ENCODE results near the gene AKAP8. TPM values are rescaled to one million over a fixed set of nuclear protein-coding genes. Genes with fewer than 3 reads are reported as not detected.

The AKAP8 gene
- 15.0 TPM for polyA plus RNA-seq (2013, experiment 1 of 2)
- 15.2 TPM for polyA plus RNA-seq (2013, experiment 2 of 2)

DNA sequence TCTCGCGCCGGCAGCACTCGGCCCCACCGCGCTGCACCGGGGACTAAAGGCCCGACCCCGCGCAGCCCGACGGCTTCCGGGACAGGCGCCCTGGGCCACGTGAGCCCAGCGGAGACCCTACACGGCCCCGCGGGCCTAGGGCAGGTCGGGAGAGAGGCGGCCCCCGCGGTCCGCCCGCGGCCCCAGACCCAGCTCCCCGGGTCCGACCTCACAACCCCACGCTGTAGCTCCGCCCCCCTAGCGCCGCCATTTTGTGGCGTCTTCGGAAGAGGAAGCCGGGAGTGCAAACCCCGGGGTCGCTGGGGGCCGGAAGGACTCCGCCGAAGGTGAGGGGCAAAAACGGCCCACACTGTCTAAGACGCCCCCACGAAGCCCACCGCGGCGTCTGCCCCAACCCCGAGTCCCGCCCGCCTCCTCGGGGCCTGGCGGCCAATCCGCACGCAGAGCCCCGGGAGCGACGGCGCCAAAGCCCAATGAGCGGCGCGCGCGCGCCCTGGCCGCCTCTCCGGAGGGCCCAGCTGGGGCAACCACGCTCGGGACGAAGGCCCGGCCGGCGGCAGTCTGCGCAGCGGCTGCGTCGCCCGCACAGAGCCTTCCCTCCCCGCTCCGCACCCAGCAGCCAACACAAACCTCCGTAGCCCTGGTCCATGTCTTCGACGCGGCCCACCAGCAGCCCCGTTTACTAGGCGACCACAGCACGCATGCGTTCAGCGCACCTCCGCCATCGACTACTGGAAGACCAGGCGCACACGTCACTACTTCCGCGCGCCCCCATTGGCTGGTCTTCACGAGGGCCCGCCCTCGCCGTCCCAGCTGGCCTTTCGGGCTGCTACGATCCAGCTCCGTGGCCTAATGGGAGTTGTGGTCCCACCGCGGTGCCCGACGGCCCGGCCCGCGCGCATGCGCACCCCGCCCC lies at the start of gene AKAP8:
TSS of gene AKAP8 (minus strand) at position 705 of the 916 bp plus-strand sequence. CDS start at position 649, 56 bp downstream.
- H3K27ac ChIP-seq (replicated peaks; ENCODE audit: low read length) = peak within 1 kb of the TSS; percentile 93
- H4K91ac ChIP-seq (ENCODE audit: low read depth, low read length, poor library complexity) = no peak within 1 kb of the TSS
- H4K8ac ChIP-seq (ENCODE audit: low read depth, low read length) = peak within 1 kb of the TSS; percentile 82
- peak within 1 kb of the TSS; percentile 93 for H3K4me2 ChIP-seq (ENCODE audit: insufficient read depth, low read length, poor library complexity, severe bottlenecking)
- H2AFZ ChIP-seq (ENCODE audit: low read length) = peak within 1 kb of the TSS; percentile 95
- peaks cover 2 to 9% of the 10 kb centered on the region in 2 donors for H3K4me1 ChIP-seq (ENCODE audit: control insufficient read depth in 2 of 2, insufficient read depth in 1 of 2, low read depth in 1 of 2, low read length in 2 of 2)
- peak within 1 kb of the TSS; percentile 82 for H3K14ac ChIP-seq (ENCODE audit: low read length)
- peak within 1 kb of the TSS; percentile 66 for H2BK5ac ChIP-seq (ENCODE audit: low read length)
- H3K23ac ChIP-seq (ENCODE audit: low read depth, low read length, poor library complexity) = peak within 1 kb of the TSS; percentile 99
- H2BK120ac ChIP-seq (ENCODE audit: low read depth, low read length) = no peak within 1 kb of the TSS
- H3K4ac ChIP-seq (ENCODE audit: low read length) = peak within 1 kb of the TSS; percentile 81
- peaks cover 11% of the 10 kb centered on the region for H3K79me1 ChIP-seq (ENCODE audit: low read depth, low read length)
- H3K36me3 ChIP-seq (replicated peaks in 1 of 2; ENCODE audit: control insufficient read depth in 2 of 2, insufficient read depth in 2 of 2, low read length in 2 of 2) = peaks cover 2 to 42% of the 10 kb centered on the region in 2 donors
- no CpG with 5 or more reads among the region's 111 CpGs for WGBS, 2 donors (ENCODE audit: extremely low coverage in 2 of 2, insufficient read length in 2 of 2, insufficient replicate concordance in 1 of 2)
- H3K18ac ChIP-seq (ENCODE audit: low read length) = peak within 1 kb of the TSS; percentile 100
- DNase-seq (ENCODE audit: low spot score) = peak; percentile 99
- no peak within 1 kb of the TSS for H2BK15ac ChIP-seq (ENCODE audit: low read length)
- H3K4me3 ChIP-seq (ENCODE audit: low read length in 2 of 2) = peak within 1 kb of the TSS; percentile 96 to 100
- no peaks in the 10 kb centered on the region for H3K27me3 ChIP-seq (ENCODE audit: control insufficient read depth in 3 of 3, insufficient read depth in 3 of 3, low read depth in 1 of 3, low read length in 3 of 3)
- H3K9ac ChIP-seq (ENCODE audit: low read depth, low read length, poor library complexity) = peak within 1 kb of the TSS; percentile 97
- H2BK12ac ChIP-seq (ENCODE audit: low read length) = peak within 1 kb of the TSS; percentile 98
- no peaks in the 10 kb centered on the region for H3K9me3 ChIP-seq (replicated peaks in 1 of 2; ENCODE audit: control insufficient read depth in 2 of 2, insufficient read depth in 1 of 2, low read depth in 1 of 2, low read length in 2 of 2)
- H2AK5ac ChIP-seq (ENCODE audit: low read depth, low read length) = peak within 1 kb of the TSS; percentile 80

DNA sequence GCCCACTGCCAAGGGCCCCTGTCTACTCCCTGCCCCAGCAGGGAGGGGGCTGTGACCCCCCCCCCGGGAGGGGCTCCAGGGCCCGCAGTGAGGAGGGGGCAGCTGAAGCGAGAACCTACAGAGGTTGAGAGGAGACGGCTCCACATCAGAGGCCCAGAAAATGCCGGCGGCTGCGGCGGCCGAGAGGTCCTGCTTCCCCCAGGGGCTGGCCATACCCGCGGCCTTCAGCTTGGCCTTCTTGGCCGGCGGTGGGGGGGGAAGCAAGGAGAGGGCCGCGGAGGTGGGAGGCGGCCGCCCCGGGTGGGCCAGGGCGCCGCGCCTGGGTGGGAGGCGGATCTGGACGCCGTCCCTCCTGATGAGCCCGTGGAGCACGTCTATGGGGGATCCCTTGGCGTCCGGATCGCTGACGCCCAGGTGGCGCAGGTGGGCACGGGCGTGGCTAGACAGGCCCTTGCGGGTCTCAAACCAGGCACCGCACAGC lies 48.4 kb upstream of the AKAP8 start:
- Histone ChIP-seq H4K91ac (ENCODE audit: low read depth, low read length, poor library complexity) (no peak overlapping the region), H3K4me1 (ENCODE audit: control insufficient read depth in 2 of 2, insufficient read depth in 1 of 2, low read depth in 1 of 2, low read length in 2 of 2) (peaks cover 6 to 11% of the 10 kb centered on the region in 2 donors), H3K27ac (replicated peaks; ENCODE audit: low read length) (no peak overlapping the region), H2BK15ac (ENCODE audit: low read length) (no peak overlapping the region), H2BK12ac (ENCODE audit: low read length) (no peak overlapping the region), H3K79me1 (ENCODE audit: low read depth, low read length) (peaks cover 28% of the 10 kb centered on the region), H3K36me3 (replicated peaks in 1 of 2; ENCODE audit: control insufficient read depth in 2 of 2, insufficient read depth in 2 of 2, low read length in 2 of 2) (peaks cover 54 to 77% of the 10 kb centered on the region in 2 donors), H2AFZ (ENCODE audit: low read length) (no peak overlapping the region), H3K9me3 (replicated peaks in 1 of 2; ENCODE audit: control insufficient read depth in 2 of 2, insufficient read depth in 1 of 2, low read depth in 1 of 2, low read length in 2 of 2) (peaks cover 6 to 10% of the 10 kb centered on the region in 2 donors), H3K18ac (ENCODE audit: low read length) (no peak overlapping the region), H2AK5ac (ENCODE audit: low read depth, low read length) (no peak overlapping the region), H3K14ac (ENCODE audit: low read length) (no peak overlapping the region), H3K23ac (ENCODE audit: low read depth, low read length, poor library complexity) (no peak overlapping the region), H2BK5ac (ENCODE audit: low read length) (no peak overlapping the region), H3K4me2 (ENCODE audit: insufficient read depth, low read length, poor library complexity, severe bottlenecking) (no peak overlapping the region), H2BK120ac (ENCODE audit: low read depth, low read length) (no peak overlapping the region), H4K8ac (ENCODE audit: low read depth, low read length) (no peak overlapping the region), H3K4me3 (ENCODE audit: low read length in 2 of 2) (no peak overlapping the region), H3K9ac (ENCODE audit: low read depth, low read length, poor library complexity) (no peak overlapping the region), H3K4ac (ENCODE audit: low read length) (no peak overlapping the region), H3K27me3 (ENCODE audit: control insufficient read depth in 3 of 3, insufficient read depth in 3 of 3, low read depth in 1 of 3, low read length in 3 of 3) (no peaks in the 10 kb centered on the region)
- WGBS, 2 donors (ENCODE audit: extremely low coverage in 2 of 2, insufficient read length in 2 of 2, insufficient replicate concordance in 1 of 2) = no CpG with 5 or more reads among the region's 35 CpGs
- no peak for DNase-seq (ENCODE audit: low spot score)

- H3K18ac ChIP-seq (ENCODE audit: low read length) = no peak overlapping the region
- H3K14ac ChIP-seq (ENCODE audit: low read length) = no peak overlapping the region
- H3K27me3 ChIP-seq (ENCODE audit: control insufficient read depth in 3 of 3, insufficient read depth in 3 of 3, low read depth in 1 of 3, low read length in 3 of 3) = no peaks in the 10 kb centered on the region
- DNase-seq (ENCODE audit: low spot score) = no peak
- H2AK5ac ChIP-seq (ENCODE audit: low read depth, low read length) = no peak overlapping the region
- H2AFZ ChIP-seq (ENCODE audit: low read length) = no peak overlapping the region
- no peak overlapping the region for H2BK120ac ChIP-seq (ENCODE audit: low read depth, low read length)
- no peak overlapping the region for H4K91ac ChIP-seq (ENCODE audit: low read depth, low read length, poor library complexity)
- no peak overlapping the region for H4K8ac ChIP-seq (ENCODE audit: low read depth, low read length)
- H3K9ac ChIP-seq (ENCODE audit: low read depth, low read length, poor library complexity) = no peak overlapping the region
- no CpG with 5 or more reads among the region's 25 CpGs for WGBS, 2 donors (ENCODE audit: extremely low coverage in 2 of 2, insufficient read length in 2 of 2, insufficient replicate concordance in 1 of 2)
- no peak overlapping the region for H3K4ac ChIP-seq (ENCODE audit: low read length)
- no peak overlapping the region for H3K4me2 ChIP-seq (ENCODE audit: insufficient read depth, low read length, poor library complexity, severe bottlenecking)
- peaks cover 5 to 11% of the 10 kb centered on the region in 2 donors for H3K4me1 ChIP-seq (ENCODE audit: control insufficient read depth in 2 of 2, insufficient read depth in 1 of 2, low read depth in 1 of 2, low read length in 2 of 2)
- H2BK15ac ChIP-seq (ENCODE audit: low read length) = no peak overlapping the region
- H3K36me3 ChIP-seq (replicated peaks in 1 of 2; ENCODE audit: control insufficient read depth in 2 of 2, insufficient read depth in 2 of 2, low read length in 2 of 2) = peaks cover 60 to 84% of the 10 kb centered on the region in 2 donors
- peak overlapping the region; percentile 80 for H3K23ac ChIP-seq (ENCODE audit: low read depth, low read length, poor library complexity)
- H2BK5ac ChIP-seq (ENCODE audit: low read length) = no peak overlapping the region
- H2BK12ac ChIP-seq (ENCODE audit: low read length) = no peak overlapping the region
- no peak overlapping the region for H3K27ac ChIP-seq (replicated peaks; ENCODE audit: low read length)
- peaks cover 6 to 11% of the 10 kb centered on the region in 2 donors for H3K9me3 ChIP-seq (replicated peaks in 1 of 2; ENCODE audit: control insufficient read depth in 2 of 2, insufficient read depth in 1 of 2, low read depth in 1 of 2, low read length in 2 of 2)
- H3K4me3 ChIP-seq (ENCODE audit: low read length in 2 of 2) = no peak overlapping the region
- peaks cover 28% of the 10 kb centered on the region for H3K79me1 ChIP-seq (ENCODE audit: low read depth, low read length)
Observed at GRCh38 chr19:15427350-15427700, 47.7 kb upstream of the AKAP8 start.

Measured in neuronal stem cell (in vitro differentiated cells).